K562 (cell line): Measurements from ENCODE around the gene TAF8. TPM values are rescaled to one million over a fixed set of nuclear protein-coding genes. Genes with fewer than 3 reads are reported as not detected.
A peak's percentile ranks its signal among the peaks of the same experiment; 100 is the strongest.

Experiments
- ARHGAP35 ChIP-seq: fragments of 450-650 bp; IDR thresholded peaks from 2 replicates; pipeline ENCODE4 v1.6.1; 2018; ENCODE audit not compliant: partially characterized antibody
- CCNT2 ChIP-seq: IDR thresholded peaks from 2 replicates; pipeline ENCODE4 v1.6.1; 2011; ENCODE audit warnings: borderline replicate concordance, low read depth, mild to moderate bottlenecking, moderate library complexity, mixed read lengths, low read length; ENCODE audit not compliant: insufficient read length; ENCODE audit errors: extremely low read depth
- CEBPB ChIP-seq: fragments of 450-650 bp; IDR thresholded peaks from 2 replicates; pipeline ENCODE4 v1.6.1; 2016; ENCODE audit warnings: missing genetic modification characterization, missing compliant biosample characterization
- DIDO1 ChIP-seq: fragments of 450-650 bp; IDR thresholded peaks from 2 replicates; pipeline ENCODE4 v1.6.1; 2016; ENCODE audit warnings: low read depth, missing biosample characterization, missing genetic modification characterization
- FOSL1 ChIP-seq: fragments of 200-800 bp; sonication (Bioruptor generic); conservative IDR thresholded peaks from 2 replicates; pipeline ENCODE4 v1.6.1; 2016; ENCODE audit warnings: missing genetic modification characterization, missing compliant biosample characterization
- FOXK1 ChIP-seq: sonication (generic); formaldehyde crosslinking; IDR thresholded peaks from 2 replicates; pipeline ENCODE4 v1.8.0; 2022; ENCODE audit warnings: missing genetic modification reagents, mild to moderate bottlenecking, borderline replicate concordance
- HDAC2 ChIP-seq: fragments of 450-650 bp; IDR thresholded peaks from 2 replicates; pipeline ENCODE4 v1.6.1; 2016; ENCODE audit warnings: mild to moderate bottlenecking
- HLTF ChIP-seq: fragments of 450-650 bp; IDR thresholded peaks from 2 replicates; pipeline ENCODE4 v1.6.1; 2016
- KAT8 ChIP-seq: fragments of 450-650 bp; IDR thresholded peaks from 2 replicates; pipeline ENCODE4 v1.6.1; 2016; ENCODE audit warnings: low read depth, mild to moderate bottlenecking
- NR1H2 ChIP-seq: sonication (generic); formaldehyde crosslinking; IDR thresholded peaks from 2 replicates; pipeline ENCODE4 v1.4.0; 2020; ENCODE audit warnings: mild to moderate bottlenecking, missing genetic modification reagents
- PTRF ChIP-seq: fragments of 450-650 bp; IDR thresholded peaks from 2 replicates; pipeline ENCODE4 v1.6.1; 2016; ENCODE audit warnings: mild to moderate bottlenecking, missing genetic modification characterization, missing compliant biosample characterization
- ZEB2 ChIP-seq: fragments of 450-650 bp; IDR thresholded peaks from 2 replicates; pipeline ENCODE4 v1.6.1; 2016
- ZNF3 ChIP-seq: fragments of 250-450 bp; sonication (Bioruptor Pico); IDR thresholded peaks from 2 replicates; pipeline ENCODE4 v1.5.0; 2021; ENCODE audit warnings: mild to moderate bottlenecking, moderate library complexity
- ZNF740 ChIP-seq, 3 experiments: fragments of 200-800 bp in 1 of 3; sonication (Bioruptor generic) in 1 of 3; sonication (generic) in 1 of 3; formaldehyde crosslinking in 1 of 3; IDR thresholded peaks; 2 replicates each; pipeline versions ENCODE4 v1.6.1 to v1.8.0; 2016 to 2022; ENCODE audit warnings: mild to moderate bottlenecking in 2 of 3, missing compliant biosample characterization in 2 of 3, missing genetic modification characterization in 2 of 3, missing genetic modification reagents in 1 of 3
- polyA plus RNA-seq, 8 experiments: library from polyadenylated mRNA; depleted of rRNA in 4 of 8; stranded (reverse) in 5 of 8; unstranded in 3 of 8; fragments of >200 nt; fragmentation: Nextera tagmentation in 2 of 8; fragmentation: Illumina TruSeq in 1 of 8; extraction: Ambion mirVana in 2 of 8; extraction: Trizol in 1 of 8; gene quantifications; 2 replicates each; pipeline versions ENCODE4 v1.2.1 to v1.2.3, GENCODE V29; 2011 to 2014; ENCODE audit warnings: inconsistent platforms in 1 of 8, missing spikeins in 1 of 8
- total RNA-seq, 7 experiments: library from RNA; depleted of rRNA in 6 of 7; stranded (reverse); fragments of >200 nt in 6 of 7; fragmentation: Illumina TruSeq in 2 of 7; extraction: Trizol in 2 of 7; gene quantifications; 2 replicates each; pipeline versions ENCODE4 v1.2.1 to v1.2.3, GENCODE V29; 2011 to 2021; ENCODE audit warnings: low replicate concordance in 1 of 7
- TF ChIP-seq, protein P1 (sequence below), 2 experiments: fragments of 450-650 bp in 1 of 2; IDR thresholded peaks; 2 replicates each; pipeline ENCODE4 v1.6.1; 2011 to 2017; ENCODE audit warnings: low read depth in 2 of 2, antibody characterized with exemption in 1 of 2, borderline replicate concordance in 1 of 2, low read length in 1 of 2, mild to moderate bottlenecking in 1 of 2, mixed read lengths in 1 of 2; ENCODE audit not compliant: control insufficient read depth in 1 of 2
- TF ChIP-seq, protein P2 (sequence below): fragments of 250-450 bp; sonication (Bioruptor Pico); IDR thresholded peaks from 2 replicates; pipeline ENCODE4 v1.5.0; 2020; ENCODE audit warnings: mild to moderate bottlenecking, borderline replicate concordance
- TF ChIP-seq, protein P3 (sequence below): sonication (generic); formaldehyde crosslinking; IDR thresholded peaks from 2 replicates; pipeline ENCODE4 v1.9.0; 2022; ENCODE audit warnings: mild to moderate bottlenecking, missing genetic modification reagents
- TF ChIP-seq, protein P4 (sequence below): sonication (generic); IDR thresholded peaks from 2 replicates; pipeline ENCODE4 v1.6.1; 2016

The TAF8 gene
- total and polyA plus RNA-seq, 9 of the 15 experiments (the other 6 are each of a cell fraction or from before 2014, with no cell fraction given): 29.4 to 84.0 (median 52.6) TPM

DNA sequence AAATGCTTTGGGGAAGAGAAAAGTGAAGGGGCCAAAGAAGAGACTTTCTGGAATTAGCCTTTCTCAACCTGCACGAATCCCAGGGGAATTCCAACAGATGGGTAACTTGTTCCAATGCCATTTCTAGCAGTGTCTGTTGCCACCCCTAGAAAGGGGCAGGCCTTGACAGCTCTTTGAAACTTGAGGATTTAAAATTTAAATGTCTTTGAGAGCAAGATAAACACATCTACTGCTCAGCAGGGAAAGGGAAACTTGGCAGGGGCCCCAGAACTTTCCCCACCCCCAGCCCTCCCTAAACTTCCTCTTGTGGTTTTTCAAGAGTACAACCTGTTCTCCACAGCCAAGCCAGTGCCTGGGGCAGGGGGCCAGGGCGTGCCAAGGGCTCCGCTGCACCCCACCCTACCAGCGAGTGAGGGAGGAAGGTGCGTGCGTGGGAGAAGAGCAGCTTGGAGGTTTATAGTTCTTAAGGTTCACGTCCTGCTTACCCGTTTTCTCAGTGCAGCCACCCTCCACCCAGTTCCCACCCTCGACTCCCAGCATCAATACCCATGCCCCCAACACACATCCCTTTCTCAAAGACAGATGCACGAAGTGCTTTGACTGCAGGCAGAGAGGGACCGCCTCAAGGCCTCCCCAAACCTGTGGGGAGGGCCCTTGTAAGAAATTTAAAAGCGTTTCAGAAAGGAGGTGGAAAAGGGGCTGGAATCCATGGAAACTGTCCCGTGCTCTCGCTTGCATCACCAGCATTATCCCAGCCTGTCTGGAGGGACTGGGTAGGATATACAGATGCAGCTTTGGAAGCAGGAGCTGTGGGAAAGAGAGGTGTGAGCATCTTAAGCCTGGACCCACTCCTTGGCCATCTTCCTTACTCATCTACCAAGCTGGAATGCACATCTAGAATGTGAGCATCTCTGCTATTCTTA, 4.5 kb upstream of the TAF8 start (continued):
- no peak for TF ChIP-seq ZNF740 (CRISPR knock-in tag; IDR thresholded peaks at IDR 0.05)
- TF ChIP-seq ZNF740 (tag; IDR thresholded peaks at IDR 0.05): no peak
- TF ChIP-seq, protein P1, sequence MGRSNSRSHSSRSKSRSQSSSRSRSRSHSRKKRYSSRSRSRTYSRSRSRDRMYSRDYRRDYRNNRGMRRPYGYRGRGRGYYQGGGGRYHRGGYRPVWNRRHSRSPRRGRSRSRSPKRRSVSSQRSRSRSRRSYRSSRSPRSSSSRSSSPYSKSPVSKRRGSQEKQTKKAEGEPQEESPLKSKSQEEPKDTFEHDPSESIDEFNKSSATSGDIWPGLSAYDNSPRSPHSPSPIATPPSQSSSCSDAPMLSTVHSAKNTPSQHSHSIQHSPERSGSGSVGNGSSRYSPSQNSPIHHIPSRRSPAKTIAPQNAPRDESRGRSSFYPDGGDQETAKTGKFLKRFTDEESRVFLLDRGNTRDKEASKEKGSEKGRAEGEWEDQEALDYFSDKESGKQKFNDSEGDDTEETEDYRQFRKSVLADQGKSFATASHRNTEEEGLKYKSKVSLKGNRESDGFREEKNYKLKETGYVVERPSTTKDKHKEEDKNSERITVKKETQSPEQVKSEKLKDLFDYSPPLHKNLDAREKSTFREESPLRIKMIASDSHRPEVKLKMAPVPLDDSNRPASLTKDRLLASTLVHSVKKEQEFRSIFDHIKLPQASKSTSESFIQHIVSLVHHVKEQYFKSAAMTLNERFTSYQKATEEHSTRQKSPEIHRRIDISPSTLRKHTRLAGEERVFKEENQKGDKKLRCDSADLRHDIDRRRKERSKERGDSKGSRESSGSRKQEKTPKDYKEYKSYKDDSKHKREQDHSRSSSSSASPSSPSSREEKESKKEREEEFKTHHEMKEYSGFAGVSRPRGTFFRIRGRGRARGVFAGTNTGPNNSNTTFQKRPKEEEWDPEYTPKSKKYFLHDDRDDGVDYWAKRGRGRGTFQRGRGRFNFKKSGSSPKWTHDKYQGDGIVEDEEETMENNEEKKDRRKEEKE (IDR thresholded peaks at IDR 0.05; ENCODE audit: borderline replicate concordance in 1 of 2, control insufficient read depth in 1 of 2, low read depth in 2 of 2, low read length in 1 of 2): no peak
- TF ChIP-seq CCNT2: peak; percentile 61
- TF ChIP-seq, protein P2, sequence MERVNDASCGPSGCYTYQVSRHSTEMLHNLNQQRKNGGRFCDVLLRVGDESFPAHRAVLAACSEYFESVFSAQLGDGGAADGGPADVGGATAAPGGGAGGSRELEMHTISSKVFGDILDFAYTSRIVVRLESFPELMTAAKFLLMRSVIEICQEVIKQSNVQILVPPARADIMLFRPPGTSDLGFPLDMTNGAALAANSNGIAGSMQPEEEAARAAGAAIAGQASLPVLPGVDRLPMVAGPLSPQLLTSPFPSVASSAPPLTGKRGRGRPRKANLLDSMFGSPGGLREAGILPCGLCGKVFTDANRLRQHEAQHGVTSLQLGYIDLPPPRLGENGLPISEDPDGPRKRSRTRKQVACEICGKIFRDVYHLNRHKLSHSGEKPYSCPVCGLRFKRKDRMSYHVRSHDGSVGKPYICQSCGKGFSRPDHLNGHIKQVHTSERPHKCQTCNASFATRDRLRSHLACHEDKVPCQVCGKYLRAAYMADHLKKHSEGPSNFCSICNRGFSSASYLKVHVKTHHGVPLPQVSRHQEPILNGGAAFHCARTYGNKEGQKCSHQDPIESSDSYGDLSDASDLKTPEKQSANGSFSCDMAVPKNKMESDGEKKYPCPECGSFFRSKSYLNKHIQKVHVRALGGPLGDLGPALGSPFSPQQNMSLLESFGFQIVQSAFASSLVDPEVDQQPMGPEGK (CRISPR knock-in tag): 0 out of 2 replicates have a peak, but pooled peaks have one; percentile 57
- no peak for TF ChIP-seq FOXK1 (CRISPR knock-in tag)
- peak; percentile 48; the same call in 1 of the 2 replicates for TF ChIP-seq ZEB2
- TF ChIP-seq, protein P3, sequence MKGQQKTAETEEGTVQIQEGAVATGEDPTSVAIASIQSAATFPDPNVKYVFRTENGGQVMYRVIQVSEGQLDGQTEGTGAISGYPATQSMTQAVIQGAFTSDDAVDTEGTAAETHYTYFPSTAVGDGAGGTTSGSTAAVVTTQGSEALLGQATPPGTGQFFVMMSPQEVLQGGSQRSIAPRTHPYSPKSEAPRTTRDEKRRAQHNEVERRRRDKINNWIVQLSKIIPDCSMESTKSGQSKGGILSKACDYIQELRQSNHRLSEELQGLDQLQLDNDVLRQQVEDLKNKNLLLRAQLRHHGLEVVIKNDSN: no peak
- TF ChIP-seq HDAC2: peak; percentile 47; the same call in 1 of the 2 replicates
- TF ChIP-seq, protein P4, sequence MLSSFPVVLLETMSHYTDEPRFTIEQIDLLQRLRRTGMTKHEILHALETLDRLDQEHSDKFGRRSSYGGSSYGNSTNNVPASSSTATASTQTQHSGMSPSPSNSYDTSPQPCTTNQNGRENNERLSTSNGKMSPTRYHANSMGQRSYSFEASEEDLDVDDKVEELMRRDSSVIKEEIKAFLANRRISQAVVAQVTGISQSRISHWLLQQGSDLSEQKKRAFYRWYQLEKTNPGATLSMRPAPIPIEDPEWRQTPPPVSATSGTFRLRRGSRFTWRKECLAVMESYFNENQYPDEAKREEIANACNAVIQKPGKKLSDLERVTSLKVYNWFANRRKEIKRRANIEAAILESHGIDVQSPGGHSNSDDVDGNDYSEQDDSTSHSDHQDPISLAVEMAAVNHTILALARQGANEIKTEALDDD: no peak
- TF ChIP-seq KAT8: no peak
- TF ChIP-seq HLTF: no peak
- TF ChIP-seq ZNF3 (CRISPR knock-in tag): no peak
- no peak for TF ChIP-seq FOSL1
- no peak for TF ChIP-seq CEBPB (tag)
- no peak for TF ChIP-seq PTRF (tag)
- TF ChIP-seq NR1H2 (CRISPR knock-in tag): no peak
- TF ChIP-seq ARHGAP35: no peak
- TF ChIP-seq DIDO1 (tag): no peak
